ENCODE measurements around the gene SCT. TPM values are rescaled to one million over a fixed set of nuclear protein-coding genes. Genes with fewer than 3 reads are reported as not detected.

SCT gene
- total and polyA plus RNA-seq, 2 of the 8 experiments (the other 6 are each of a cell fraction or from before 2014, with no cell fraction given): 1.7 to 2.0 TPM

- POLR2A ChIA-PET (ENCODE audit: partially characterized antibody): interaction anchor here (1.1 kb wide), 1 partner anchor 87 kb away, joined by 3 read pairs; no protein-coding TSS in a partner anchor
- Histone ChIP-seq H2BK120ac (replicated peaks; ENCODE audit: low read depth, low read length) (no peak overlapping the region), H3K36me3 (ENCODE audit: control insufficient read depth in 2 of 4, insufficient read depth in 4 of 4, low read length in 3 of 4) (peaks cover 0 to 16% (median 6%) of the 10 kb centered on the region in 4 experiments; a peak in 6 of 8 replicates), H2AFZ (ENCODE audit: low read length) (no peak overlapping the region), H3K9me3 (ENCODE audit: insufficient read depth in 2 of 2, low read depth in 1 of 2, low read length in 1 of 2) (peaks cover 0 to 4% of the 10 kb centered on the region in 2 experiments; a peak in 1 of 4 replicates), H3K56ac (replicated peaks; ENCODE audit: insufficient read length, low read depth, low read length) (no peak overlapping the region), H3K79me1 (ENCODE audit: low read depth, low read length) (no peaks in the 10 kb centered on the region; the same call in none of the 2 replicates), H3K14ac (ENCODE audit: insufficient read length) (no peak overlapping the region), H4K91ac (replicated peaks; ENCODE audit: insufficient read length, low read length) (no peak overlapping the region), H2BK15ac (ENCODE audit: low read length) (no peak overlapping the region), H2AK5ac (ENCODE audit: low read depth, low read length) (no peak overlapping the region), H2BK20ac (ENCODE audit: low read length) (no peak overlapping the region), H3K23ac (ENCODE audit: insufficient read length) (no peak overlapping the region), H3K4me2 (ENCODE audit: insufficient read depth in 1 of 2, low read depth in 2 of 2, low read length in 2 of 2) (no peak overlapping the region), H3K18ac (ENCODE audit: extremely low read depth, low read length) (no peak overlapping the region), H3K4me3 (ENCODE audit: extremely low read depth in 1 of 4, insufficient read depth in 2 of 4, low read depth in 3 of 4, low read length in 4 of 4) (no peak overlapping the region), H3K4me1 (replicated peaks in 1 of 4; ENCODE audit: control insufficient read depth in 3 of 4, insufficient read depth in 4 of 4, low read length in 3 of 4) (no peaks in the 10 kb centered on the region), H3K9ac (replicated peaks in 1 of 4; ENCODE audit: extremely low read depth in 1 of 4, low read depth in 3 of 4, low read length in 3 of 4) (no peak overlapping the region), H3K4ac (replicated peaks; ENCODE audit: insufficient read length, low read depth, low read length) (no peak overlapping the region), H3K23me2 (ENCODE audit: low read depth, low read length) (no peaks in the 10 kb centered on the region), H2BK5ac (ENCODE audit: low read depth, low read length) (no peak overlapping the region; the same call in 1 of the 2 replicates), H3K27me3 (replicated peaks in 1 of 4; ENCODE audit: control insufficient read depth in 3 of 4, extremely low read depth in 1 of 4, insufficient read depth in 3 of 4, low read length in 3 of 4) (no peaks in the 10 kb centered on the region), H4K20me1 (replicated peaks in 1 of 2; ENCODE audit: control insufficient read depth in 1 of 2, insufficient read depth in 2 of 2, low read length in 2 of 2) (peaks cover 5 to 9% of the 10 kb centered on the region in 2 experiments), H3K79me2 (ENCODE audit: control insufficient read depth in 1 of 2, insufficient read depth in 2 of 2, low read length in 2 of 2) (no peaks in the 10 kb centered on the region; a peak in 1 of 4 replicates), H4K8ac (ENCODE audit: extremely low read depth, insufficient read depth, low read length) (no peak overlapping the region), H3K27ac (ENCODE audit: low read depth, low read length) (no peak overlapping the region), H4K5ac (ENCODE audit: insufficient read length, low read depth, low read length) (no peak overlapping the region), H2BK12ac (ENCODE audit: low read depth, low read length) (no peak overlapping the region)
- DNase-seq (ENCODE audit: low read depth in 1 of 2, low spot score in 2 of 2): no peak
- CTCF ChIA-PET (ENCODE audit: partially characterized antibody): interaction anchor here (1.4 to 2.2 kb wide), 2 partner anchors 10 to 90 kb away, joined by 3 to 6 read pairs; no protein-coding TSS in a partner anchor
- FAIRE-seq: no peak
- WGBS, 2 experiments (ENCODE audit: extremely low coverage in 1 of 2, insufficient coverage in 1 of 2, insufficient read length in 1 of 2, insufficient replicate concordance in 2 of 2, low coverage in 1 of 2, low lambda C conversion rate in 2 of 2, missing lambda C conversion rate in 1 of 2): 98% methylated on average over 13 of the region's 15 CpGs; no CpG with 5 or more reads in 1 of the 2 experiments
- TF ChIP-seq NANOG (IDR thresholded peaks at IDR 0.05; ENCODE audit: insufficient read depth, low read depth, low read length, poor library complexity, severe bottlenecking) (no peak), CREB1 (IDR thresholded peaks at IDR 0.05) (no peak), SRF (IDR thresholded peaks at IDR 0.05; ENCODE audit: low read depth, low read length) (no peak), SIN3A (conservative IDR thresholded peaks at IDR 0.05 in 1 of 2, IDR thresholded peaks at IDR 0.05 in 1 of 2; ENCODE audit: low read depth in 1 of 2, low read length in 2 of 2) (no peak), TCF12 (IDR thresholded peaks at IDR 0.05; ENCODE audit: low read depth, low read length) (no peak), EP300 (IDR thresholded peaks at IDR 0.05; ENCODE audit: borderline replicate concordance in 1 of 2, low read depth in 2 of 2, low read length in 2 of 2) (no peak), POU5F1 (IDR thresholded peaks at IDR 0.05; ENCODE audit: low read depth, low read length) (no peak), FOSL1 (IDR thresholded peaks at IDR 0.05; ENCODE audit: insufficient read depth, low read depth, low read length) (no peak), CEBPB (IDR thresholded peaks at IDR 0.05; ENCODE audit: low read depth, low read length) (no peak), TEAD4 (IDR thresholded peaks at IDR 0.05; ENCODE audit: low read depth, low read length) (no peak)
- TF ChIP-seq, protein P1, sequence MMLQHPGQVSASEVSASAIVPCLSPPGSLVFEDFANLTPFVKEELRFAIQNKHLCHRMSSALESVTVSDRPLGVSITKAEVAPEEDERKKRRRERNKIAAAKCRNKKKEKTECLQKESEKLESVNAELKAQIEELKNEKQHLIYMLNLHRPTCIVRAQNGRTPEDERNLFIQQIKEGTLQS (IDR thresholded peaks at IDR 0.05; ENCODE audit: insufficient read depth, low read depth, low read length): no peak
Measured at GRCh38 chr11:665062-665703, 38.2 kb upstream of the SCT start.
